Right lung (tissue), 5 donors: ENCODE results near the gene NAALAD2. TPM values are rescaled to one million over a fixed set of nuclear protein-coding genes. Genes with fewer than 3 reads are reported as not detected.
"Not testable (repeated sequence)": the region's sequence is repeated elsewhere in the genome, so short reads cannot be mapped to it uniquely, and the experiment has no call there.

Source experiments
- DNase-seq, 2 donors: peaks; one replicate each; pipeline ENCODE4 v3.0.0-alpha.2; 2013
- polyA plus RNA-seq, 5 donors: library from polyadenylated mRNA; unstranded; fragments of 120-200 nt; gene quantifications; one replicate each; pipeline versions ENCODE4 v1.2.1 to v1.2.3, GENCODE V29; 2013; ENCODE audit warnings: inconsistent platforms in 1 of 5, low replicate concordance in 1 of 5; ENCODE audit not compliant: insufficient read length in 5 of 5, insufficient read depth in 1 of 5

The NAALAD2 gene
- polyA plus RNA-seq, 5 donors = 23.2 to 80.4 (median 48.0) TPM

DNA sequence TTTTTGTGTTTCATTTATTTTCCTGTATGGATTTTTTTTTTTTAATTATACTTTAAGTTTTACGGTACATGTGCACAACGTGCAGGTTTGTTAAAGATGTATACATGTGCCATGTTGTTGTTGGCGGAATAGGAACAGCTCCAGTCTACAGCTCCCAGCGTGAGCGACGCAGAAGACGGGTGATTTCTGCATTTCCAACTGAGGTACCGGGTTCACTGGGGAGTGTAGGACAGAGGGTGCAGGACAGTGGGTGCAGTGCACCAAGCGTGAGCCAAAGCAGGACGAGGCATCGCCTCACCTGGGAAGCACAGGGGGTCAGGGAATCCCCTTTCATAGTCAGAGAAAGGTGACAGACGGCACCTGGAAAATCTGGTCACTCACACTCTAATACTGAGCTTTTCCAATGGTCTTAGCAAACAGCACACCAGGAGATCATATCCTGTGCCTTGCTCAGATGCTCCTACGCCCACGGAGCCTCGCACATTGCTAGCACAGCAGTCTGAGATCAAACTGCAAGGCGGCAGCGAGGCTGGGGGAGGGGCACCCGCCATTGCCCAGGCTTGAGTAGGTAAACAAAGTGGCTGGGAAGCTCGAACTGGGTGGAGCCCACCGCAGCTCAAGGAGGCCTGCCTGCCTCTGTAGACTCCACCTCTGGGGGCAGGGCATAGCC lies 105.6 kb downstream of the NAALAD2 start:
- not testable (repeated sequence) for DNase-seq

DNA sequence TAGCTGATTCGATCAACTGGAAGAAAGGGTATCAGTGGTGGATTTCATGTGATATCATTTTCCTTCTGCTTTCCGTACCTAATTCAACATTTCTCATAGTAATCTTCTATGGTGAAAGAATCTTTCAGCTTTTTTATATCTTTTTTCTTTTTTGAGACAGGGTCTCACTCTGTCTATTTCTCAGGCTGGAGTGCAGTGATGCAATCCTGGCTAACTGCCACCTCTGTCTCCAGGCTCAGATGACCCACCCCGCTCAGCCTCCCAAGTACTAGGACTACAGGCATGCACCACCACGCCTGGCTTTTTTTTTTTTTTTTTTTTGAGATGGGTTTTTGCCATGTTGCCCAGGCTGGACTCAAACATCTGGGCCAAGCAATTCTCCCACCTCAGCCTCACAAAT lies 107.0 kb downstream of the NAALAD2 start:
- DNase-seq = no peak

Other genes with a start within 250 kb of the NAALAD2 start
- not detected for gene TRIM49D1, start 212.4 kb upstream of the NAALAD2 start, polyA plus RNA-seq
- gene TRIM49D2, start 210.6 kb upstream of the NAALAD2 start, polyA plus RNA-seq = not detected
- not detected for gene TRIM64, start 168.6 kb upstream of the NAALAD2 start, polyA plus RNA-seq
- gene TRIM49C, start 103.6 kb upstream of the NAALAD2 start, polyA plus RNA-seq = not detected
- gene UBTFL1, start 48.7 kb upstream of the NAALAD2 start, polyA plus RNA-seq = not detected
- gene CHORDC1, start 88.4 kb downstream of the NAALAD2 start, polyA plus RNA-seq = 10 to 100 TPM; 45.1 to 65.8 (median 59.6) TPM